ENCODE data around the gene EPHB1.

DNA sequence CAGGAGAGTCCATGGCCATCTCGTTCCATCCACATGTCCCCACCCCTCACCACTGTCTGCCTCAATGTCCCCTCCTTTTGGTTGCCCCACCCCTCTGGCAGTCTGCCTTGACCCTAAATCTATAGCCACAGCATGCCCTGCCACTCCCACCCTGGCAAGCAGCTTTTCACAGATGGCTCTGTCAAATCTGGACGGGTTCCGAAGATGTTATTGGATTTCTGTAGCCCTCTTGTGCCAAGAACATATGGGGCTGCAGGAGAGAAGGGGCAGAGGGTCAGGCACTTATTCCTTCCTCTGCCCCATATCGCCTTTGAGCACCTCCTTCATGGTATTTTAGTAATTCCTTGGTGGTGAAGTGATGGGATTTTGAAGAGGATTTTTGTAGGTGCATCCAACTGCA is 57.1 kb downstream of the EPHB1 start:
- TF ChIP-seq YY1 (IDR thresholded peaks at IDR 0.05; ENCODE audit: insufficient read depth, insufficient read length) = no peak
- TF ChIP-seq ZNF274 (IDR thresholded peaks at IDR 0.05; ENCODE audit: low read depth, low read length) = no peak
- no peak for TF ChIP-seq SUZ12 (IDR thresholded peaks at IDR 0.05; ENCODE audit: extremely low read depth, insufficient read depth, insufficient read length)

All from NT2/D1 (cell line).